Heart left ventricle (tissue), 16 donors: Measurements from ENCODE around the gene BRD1. TPM values are rescaled to one million over a fixed set of nuclear protein-coding genes. Genes with fewer than 3 reads are reported as not detected.

Experiments
- ATAC-seq, 4 donors: fragments of 200-7000 bp; cut with Tn5 transposase; one replicate each; pipeline ENCODE4 v1.9.1; 2020 to 2022; ENCODE audit warnings: moderate library complexity in 4 of 4, mild to moderate bottlenecking in 3 of 4, moderate number of reproducible peaks in 1 of 4
- DNase-seq, 5 donors: peaks; one replicate each; pipeline ENCODE4 v3.0.0-alpha.2; 2020
- H3K27ac ChIP-seq, 12 donors: fragments of 200-600 bp; sonication (generic) in 4 of 12; one replicate each; pipeline versions ENCODE4 v1.5.0 to v1.8.0; 2016 to 2022; ENCODE audit warnings: mild to moderate bottlenecking in 2 of 12
- H3K27me3 ChIP-seq, 9 donors: fragments of 200-600 bp; sonication (generic) in 2 of 9; one replicate each; pipeline versions ENCODE4 v1.5.1 to v1.8.0; 2016 to 2022; ENCODE audit warnings: mild to moderate bottlenecking in 3 of 9
- H3K36me3 ChIP-seq, 9 donors: fragments of 200-600 bp; sonication (generic) in 2 of 9; one replicate each; pipeline versions ENCODE4 v1.5.0 to v1.8.0; 2018 to 2022; ENCODE audit warnings: mild to moderate bottlenecking in 2 of 9
- H3K4me1 ChIP-seq, 12 donors: fragments of 200-600 bp; sonication (generic) in 4 of 12; one replicate each; pipeline versions ENCODE4 v1.5.0 to v1.8.0; 2016 to 2022; ENCODE audit warnings: mild to moderate bottlenecking in 3 of 12
- H3K4me3 ChIP-seq, 12 donors: fragments of 200-600 bp; sonication (generic) in 4 of 12; one replicate each; pipeline versions ENCODE4 v1.5.0 to v1.8.0; 2017 to 2022; ENCODE audit warnings: mild to moderate bottlenecking in 9 of 12, moderate library complexity in 4 of 12
- H3K9me3 ChIP-seq, 12 donors: fragments of 200-600 bp; sonication (generic) in 4 of 12; one replicate each; pipeline versions ENCODE4 v1.5.0 to v1.8.0; 2016 to 2022; ENCODE audit warnings: mild to moderate bottlenecking in 1 of 12
- POLR2A ChIP-seq, 2 donors: fragments of 450-650 bp; IDR thresholded peaks; one replicate each; pipeline ENCODE4 v1.6.1; 2017; ENCODE audit warnings: antibody characterized with exemption in 2 of 2, mild to moderate bottlenecking in 2 of 2, moderate library complexity in 2 of 2
- WGBS, 4 donors: extraction: QIAGEN DNeasy Blood & Tissue Kit in 2 of 4; methylation state at CpG; one replicate each; pipeline versions ENCODE4 v1.1.5 to v1.1.7; 2013 to 2018; 5-methylcytosine and 5-hydroxymethylcytosine counted together
- intact Hi-C, 10 donors: fragments of 100-400 bp; cut with DNase I; formaldehyde crosslinking; loops; one replicate each; pipeline versions ENCODE4 v1.11.1 to v1.14.2; 2022
- polyA plus RNA-seq, 2 donors: library from polyadenylated mRNA; stranded (reverse); fragments of 200-250 nt; gene quantifications; one replicate each; pipeline ENCODE4 v1.2.3, GENCODE V29; 2013
- total RNA-seq, 9 donors: library from RNA; depleted of rRNA in 2 of 9; stranded (reverse); fragments of >200 nt in 2 of 9; fragmentation: NEBNext Ultra II Directional in 3 of 9; extraction: Animal tissue kit (Norgen Biotek cat#: 25700) in 3 of 9; gene quantifications; one replicate each; pipeline versions ENCODE4 v1.1.0 to v1.2.4, GENCODE V29; 2016 to 2023
- TF ChIP-seq, protein P1 (sequence below), 12 donors: fragments of 200-600 bp; sonication (generic) in 4 of 12; IDR thresholded peaks; one replicate each; pipeline versions ENCODE4 v1.5.0 to v1.8.0; 2018 to 2022; ENCODE audit warnings: antibody characterized with exemption in 12 of 12, mild to moderate bottlenecking in 5 of 12
- donor health status: ischemic (EF 13 %, LVEDD 7.1; RV severe dilation, severe dysfunction).
- donor health status: healthy with polysubstance abuse.
- donor health status: DM: no; HTN: yes; CAD: no.
- donor health status: DM: no; HTN: no; CAD: no.
- donor health status: ischemic (EF 25% LVEDD 6.9; RV normal size, moderate dysfunction).
- donor health status: ischemic (EF 25% LVEDD 5.7; RV mildly dilated, moderate dysfunction).
- donor health status: healthy.
- donor health status: DM: yes; HTN: yes; CAD: no.
- donor health status: ischemic (EF 35%, LVEDD 5.7; RV mildly dilated, moderate dysfunction).
- donor health status: nonischemic (EF 11% LVEDD 7.7; RV severe dilation, severe dysfunction).
- donor health status: DM: yes; HTN: yes; CAD: no.
- donor health status: PGD.
- donor health status: ischemic (EF 29% LVEDD 5.4; RV normal size, mild dysfunction).
- donor health status: nonischemic (EF 23%, LVEDD 6.1; RV moderate dilation, normal function).

The BRD1 gene
- total and polyA plus RNA-seq, 11 donors, result 12.0 to 27.0 (median 17.2) TPM

DNA sequence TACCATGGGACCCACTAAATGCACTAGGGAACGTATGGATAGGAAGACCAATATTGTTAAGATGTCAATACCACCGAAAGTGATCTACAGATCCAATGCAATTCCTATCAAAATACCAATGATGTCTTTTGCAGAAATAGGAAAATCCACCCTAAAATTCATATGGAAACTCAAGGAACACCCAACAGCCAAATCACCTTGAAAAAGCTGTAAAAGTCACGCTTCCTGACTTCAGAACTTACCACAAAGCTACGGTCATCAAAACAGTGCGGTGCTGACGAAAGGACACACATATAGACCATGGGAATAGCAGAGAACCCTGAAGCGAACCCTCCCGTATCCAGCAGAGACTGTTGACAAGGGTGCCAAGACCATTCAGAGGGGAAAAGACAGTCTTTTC lies 20.5 kb downstream of the BRD1 start:
- intact Hi-C loops, result no loop called here
- H3K27me3 ChIP-seq, result no peaks in the 10 kb centered on the region
- H3K36me3 ChIP-seq, result peaks cover 0 to 29% (median 18%) of the 10 kb centered on the region in 9 donors
- no peak for TF ChIP-seq POLR2A (IDR thresholded peaks at IDR 0.05)
- TF ChIP-seq, protein P1, sequence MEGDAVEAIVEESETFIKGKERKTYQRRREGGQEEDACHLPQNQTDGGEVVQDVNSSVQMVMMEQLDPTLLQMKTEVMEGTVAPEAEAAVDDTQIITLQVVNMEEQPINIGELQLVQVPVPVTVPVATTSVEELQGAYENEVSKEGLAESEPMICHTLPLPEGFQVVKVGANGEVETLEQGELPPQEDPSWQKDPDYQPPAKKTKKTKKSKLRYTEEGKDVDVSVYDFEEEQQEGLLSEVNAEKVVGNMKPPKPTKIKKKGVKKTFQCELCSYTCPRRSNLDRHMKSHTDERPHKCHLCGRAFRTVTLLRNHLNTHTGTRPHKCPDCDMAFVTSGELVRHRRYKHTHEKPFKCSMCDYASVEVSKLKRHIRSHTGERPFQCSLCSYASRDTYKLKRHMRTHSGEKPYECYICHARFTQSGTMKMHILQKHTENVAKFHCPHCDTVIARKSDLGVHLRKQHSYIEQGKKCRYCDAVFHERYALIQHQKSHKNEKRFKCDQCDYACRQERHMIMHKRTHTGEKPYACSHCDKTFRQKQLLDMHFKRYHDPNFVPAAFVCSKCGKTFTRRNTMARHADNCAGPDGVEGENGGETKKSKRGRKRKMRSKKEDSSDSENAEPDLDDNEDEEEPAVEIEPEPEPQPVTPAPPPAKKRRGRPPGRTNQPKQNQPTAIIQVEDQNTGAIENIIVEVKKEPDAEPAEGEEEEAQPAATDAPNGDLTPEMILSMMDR (IDR thresholded peaks at IDR 0.05), result no peak
- H3K9me3 ChIP-seq, result no peaks in the 10 kb centered on the region
- no peak overlapping the region for H3K27ac ChIP-seq
- DNase-seq (no peak), ATAC-seq (no peak)
- no peak overlapping the region for H3K4me3 ChIP-seq
- peaks cover 0 to 62% (median 24%) of the 10 kb centered on the region in 12 donors for H3K4me1 ChIP-seq
- 97 to 98% (median 98%) methylated on average over 8 of the region's 8 CpGs for WGBS, 4 donors

DNA sequence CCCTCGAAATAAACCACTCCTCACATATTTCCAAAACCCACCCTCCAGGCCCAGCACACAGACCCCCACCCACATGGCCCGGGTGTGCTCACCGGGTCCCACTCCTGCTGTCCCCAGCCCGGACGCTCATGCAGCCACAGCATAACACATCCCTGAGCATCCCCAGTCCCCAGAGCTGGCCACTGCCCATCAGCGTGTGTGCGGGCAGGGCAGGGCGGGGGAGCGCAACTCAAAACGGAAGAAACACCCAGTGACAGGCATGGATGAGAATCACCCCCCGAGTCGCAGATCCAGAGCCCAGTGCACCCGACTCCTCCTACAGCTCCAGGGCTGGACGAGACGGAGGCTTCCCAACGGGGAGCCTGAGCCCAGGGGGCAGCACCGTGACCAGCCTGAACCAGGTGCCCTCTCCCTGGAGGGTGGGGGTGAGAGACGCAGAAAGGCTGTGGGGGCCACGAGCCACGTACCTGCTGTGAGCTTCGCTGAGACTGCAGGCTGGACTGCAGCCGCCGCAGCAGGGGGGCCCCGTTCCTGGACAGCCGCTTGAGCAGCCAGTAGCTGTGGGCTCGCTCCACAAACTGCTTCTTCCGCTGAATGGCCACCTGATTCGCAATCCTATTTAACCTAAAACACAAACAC lies 23.8 kb downstream of the BRD1 start:
- Histone ChIP-seq H3K9me3 (no peaks in the 10 kb centered on the region), H3K27me3 (no peaks in the 10 kb centered on the region), H3K36me3 (peaks cover 0 to 57% (median 24%) of the 10 kb centered on the region in 9 donors), H3K27ac (no peak overlapping the region), H3K4me1 (peaks cover 2 to 67% (median 26%) of the 10 kb centered on the region in 12 donors), H3K4me3 (no peak overlapping the region)
- 91 to 96% (median 92%) methylated on average over 15 to 28 of the region's 28 CpGs for WGBS, 4 donors
- intact Hi-C loops, result no loop called here
- TF ChIP-seq POLR2A (IDR thresholded peaks at IDR 0.05), result no peak
- TF ChIP-seq, protein P1 (IDR thresholded peaks at IDR 0.05), result no peak
- ATAC-seq (no peak), DNase-seq (peak in 1 of 5 donors; percentile 5)

DNA sequence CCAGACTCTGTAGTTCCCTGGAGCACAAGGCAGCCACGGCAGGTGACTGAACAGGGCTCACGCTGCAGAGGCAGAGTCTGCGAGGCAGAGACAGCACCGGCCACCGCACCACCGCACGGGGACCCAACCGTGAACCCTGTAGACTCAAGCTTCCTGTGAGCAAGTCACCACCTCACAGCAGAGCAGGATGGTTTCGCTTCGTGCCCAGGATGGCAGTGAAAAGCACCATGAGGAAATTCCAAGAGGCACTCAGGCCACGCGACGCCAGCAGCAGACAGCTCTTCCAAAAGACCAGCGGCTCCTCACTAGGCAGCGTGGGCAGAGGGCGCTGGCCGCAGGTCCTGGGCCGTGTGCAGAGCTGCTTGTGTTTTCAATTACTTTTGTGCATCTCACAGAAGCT lies 24.5 kb downstream of the BRD1 start:
- peaks cover 0 to 64% (median 31%) of the 10 kb centered on the region in 9 donors for H3K36me3 ChIP-seq
- H3K4me1 ChIP-seq, result peaks cover 2 to 64% (median 21%) of the 10 kb centered on the region in 12 donors
- DNase-seq (peak in 1 of 5 donors; percentile 4), ATAC-seq (no peak)
- H3K4me3 ChIP-seq, result no peak overlapping the region
- no peaks in the 10 kb centered on the region for H3K27me3 ChIP-seq
- no peaks in the 10 kb centered on the region for H3K9me3 ChIP-seq
- TF ChIP-seq POLR2A (IDR thresholded peaks at IDR 0.05), result no peak
- intact Hi-C loops, result no loop called here
- H3K27ac ChIP-seq, result no peak overlapping the region
- WGBS, 4 donors, result 92 to 94% (median 92%) methylated on average over 7 to 18 of the region's 18 CpGs

DNA sequence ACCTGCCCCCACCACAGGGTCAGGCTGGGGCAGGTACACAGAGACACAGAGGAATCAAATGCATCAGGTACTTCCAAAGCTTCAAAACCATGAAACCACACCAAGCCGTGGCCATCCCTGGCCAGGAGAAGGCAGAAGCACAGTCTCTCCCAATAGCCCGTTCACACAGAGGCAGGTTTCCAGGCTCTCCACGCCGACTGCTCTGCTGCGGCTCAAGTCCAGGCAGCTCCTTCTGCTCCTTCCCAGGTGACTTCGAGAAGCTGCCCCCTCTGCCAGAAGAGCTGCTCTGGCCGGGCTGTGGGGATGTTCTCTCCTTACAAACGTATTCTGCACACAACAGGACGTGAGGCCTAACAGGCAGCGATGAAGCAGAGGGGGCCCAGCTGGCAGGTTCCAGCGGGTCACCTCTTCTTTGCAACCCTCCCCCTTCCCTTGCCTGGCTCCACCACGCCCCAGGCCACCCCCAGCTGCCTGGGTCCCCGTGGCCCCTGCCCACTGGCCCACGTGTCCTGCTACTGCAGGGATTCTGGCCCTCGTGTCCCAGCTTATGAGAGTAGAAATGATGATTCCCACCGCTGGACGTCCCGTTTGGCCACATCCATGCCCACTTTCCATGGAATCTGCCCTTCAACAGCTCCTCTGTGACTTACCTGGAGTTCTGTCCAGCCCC lies 26.1 kb downstream of the BRD1 start:
- H3K27ac ChIP-seq, result peak overlapping the region in 9 of 12 donors; percentile 5 to 80 (median 34)
- intact Hi-C loops, result no loop called here
- H3K36me3 ChIP-seq, result peaks cover 0 to 80% (median 47%) of the 10 kb centered on the region in 9 donors

More for the DNA sequence above, 26.1 kb downstream of the BRD1 start:
- Histone ChIP-seq H3K27me3 (no peaks in the 10 kb centered on the region), H3K4me1 (peaks cover 2 to 52% (median 19%) of the 10 kb centered on the region in 12 donors), H3K4me3 (peak overlapping the region in 2 of 12 donors; percentile 2 to 7), H3K9me3 (no peaks in the 10 kb centered on the region)
- peak in 1 of 5 donors; percentile 15 for DNase-seq
- 79 to 84% (median 82%) methylated on average over 10 to 18 of the region's 18 CpGs for WGBS, 4 donors
- TF ChIP-seq, protein P1 (IDR thresholded peaks at IDR 0.05), result no peak
- no peak for TF ChIP-seq POLR2A (IDR thresholded peaks at IDR 0.05)
- ATAC-seq, result no peak
